Endothelial cell of umbilical vein (primary cell): ENCODE results near the gene LLGL2. TPM values are rescaled to one million over a fixed set of nuclear protein-coding genes. Genes with fewer than 3 reads are reported as not detected.

Source experiments
- BruUV-seq: library from RNA; stranded (reverse); fragments of 400-500 nt; replicated peaks from 2 replicates; lab custom pipeline; 2021; lab: Mats Ljungman, UMichigan
- CTCF ChIA-PET: fragments of 300-600, 350-600 bp; sonication (Branson Sonifier 250); formaldehyde crosslinking; loops from one replicate; lab custom pipeline; 2021; ENCODE audit warnings: antibody characterized with exemption, inconsistent platforms; lab: Charles Lee
- POLR2A ChIA-PET: fragments of 300-600, 350-600 bp; sonication (Branson Sonifier 250); formaldehyde crosslinking; loops from one replicate; lab custom pipeline; 2021; ENCODE audit warnings: antibody characterized with exemption, inconsistent platforms; lab: Charles Lee
- DNase-seq: peaks from one replicate; pipeline ENCODE4 v3.0.0-alpha.2; 2011; ENCODE audit warnings: low read depth, low spot score
- FAIRE-seq: peaks from 2 replicates; lab custom pipeline; 2011; peaks lifted over from hg19 to GRCh38; lab: Jason Lieb, UNC
- H2AFZ ChIP-seq: 2 replicates; pipeline ENCODE4 v1.6.0; 2012; ENCODE audit warnings: low read depth, low read length, control low read depth, inconsistent platforms
- H3K27ac ChIP-seq: 2 replicates; pipeline ENCODE4 v1.5.1; 2011; ENCODE audit warnings: low read depth, mild to moderate bottlenecking, control low read depth, low read length, moderate library complexity; ENCODE audit not compliant: insufficient read depth
- H3K27me3 ChIP-seq, 2 experiments: 2 replicates each; pipeline versions ENCODE4 v1.6.0 to v1.6.1; 2011; ENCODE audit warnings: low read length in 2 of 2, mixed read lengths in 1 of 2; ENCODE audit not compliant: control insufficient read depth in 2 of 2, insufficient read depth in 2 of 2
- H3K36me3 ChIP-seq, 2 experiments: 2 replicates in 1 of 2; 3 replicates in 1 of 2; pipeline ENCODE4 v1.5.1; 2011; ENCODE audit warnings: low read length in 2 of 2, mild to moderate bottlenecking in 1 of 2, moderate library complexity in 1 of 2; ENCODE audit not compliant: control insufficient read depth in 2 of 2, insufficient read depth in 2 of 2; ENCODE audit errors: extremely low read depth in 1 of 2
- H3K4me1 ChIP-seq: 3 replicates; pipeline ENCODE4 v1.5.1; 2011; ENCODE audit warnings: mild to moderate bottlenecking, low read length; ENCODE audit not compliant: control insufficient read depth, insufficient read depth; ENCODE audit errors: extremely low read depth
- H3K4me2 ChIP-seq: 2 replicates; pipeline ENCODE4 v1.6.1; 2011; ENCODE audit warnings: low read length, control low read depth, mixed read lengths; ENCODE audit not compliant: insufficient read depth
- H3K4me3 ChIP-seq, 3 experiments: fragments of 200-600 bp in 1 of 3; sonication (generic), shearing (Covaris generic) in 1 of 3; replicated peaks in 1 of 3; 2 replicates each; pipeline ENCODE4 v1.5.1; 2011 to 2016; ENCODE audit warnings: control low read depth in 3 of 3, low read length in 3 of 3, mild to moderate bottlenecking in 2 of 3, inconsistent platforms in 1 of 3, low read depth in 1 of 3, moderate library complexity in 1 of 3; ENCODE audit not compliant: insufficient read depth in 1 of 3
- H3K79me2 ChIP-seq: 2 replicates; pipeline ENCODE4 v1.6.0; 2012; ENCODE audit warnings: low read length, inconsistent platforms; ENCODE audit not compliant: control insufficient read depth, insufficient read depth
- H3K9ac ChIP-seq: replicated peaks from 2 replicates; pipeline ENCODE3; 2011; ENCODE audit warnings: low read length, control low read depth; ENCODE audit not compliant: insufficient read depth; ENCODE audit errors: extremely low read depth
- H3K9me1 ChIP-seq: replicated peaks from 3 replicates; pipeline ENCODE4 v1.6.0; 2011; ENCODE audit warnings: mild to moderate bottlenecking, low read length; ENCODE audit not compliant: control insufficient read depth, insufficient read depth; ENCODE audit errors: extremely low read depth
- H3K9me3 ChIP-seq: replicated peaks from 2 replicates; pipeline ENCODE4 v1.5.1; 2012; ENCODE audit warnings: low read length, inconsistent platforms; ENCODE audit not compliant: control insufficient read depth, insufficient read depth
- H4K20me1 ChIP-seq: replicated peaks from 2 replicates; pipeline ENCODE3; 2011; ENCODE audit warnings: mild to moderate bottlenecking, low read length; ENCODE audit not compliant: control insufficient read depth, insufficient read depth; ENCODE audit errors: extremely low read depth
- EZH2 ChIP-seq: IDR thresholded peaks from 2 replicates; pipeline ENCODE4 v1.6.1; 2012; ENCODE audit warnings: borderline replicate concordance, low read depth, mild to moderate bottlenecking, moderate library complexity, low read length, inconsistent platforms; ENCODE audit not compliant: severe bottlenecking
- FOS ChIP-seq: IDR thresholded peaks from 2 replicates; pipeline ENCODE4 v1.6.1; 2011; ENCODE audit warnings: mild to moderate bottlenecking, low read length, moderate library complexity, borderline replicate concordance; ENCODE audit not compliant: insufficient read depth
- GATA2 ChIP-seq: IDR thresholded peaks from 2 replicates; pipeline ENCODE4 v1.7.0; 2011; ENCODE audit warnings: low read depth, mild to moderate bottlenecking, moderate library complexity, mixed read lengths, low read length; ENCODE audit not compliant: insufficient read length, insufficient read depth
- JUN ChIP-seq: IDR thresholded peaks from 2 replicates; pipeline ENCODE4 v1.6.1; 2011; ENCODE audit warnings: borderline replicate concordance, low read depth; ENCODE audit not compliant: insufficient read length, insufficient read depth
- MYC ChIP-seq: IDR thresholded peaks from one replicate; pipeline ENCODE4 v1.6.1; 2011; ENCODE audit warnings: mild to moderate bottlenecking, low read depth, low read length
- POLR2A ChIP-seq: IDR thresholded peaks from 2 replicates; pipeline ENCODE4 v1.6.1; 2012; ENCODE audit warnings: low read depth, mild to moderate bottlenecking, control low read depth, low read length
- POLR2AphosphoS5 ChIP-seq: IDR thresholded peaks from 2 replicates; pipeline ENCODE4 v1.6.1; 2012; ENCODE audit warnings: low read depth, mild to moderate bottlenecking, control low read depth, low read length, moderate library complexity; ENCODE audit not compliant: insufficient read depth
- dilution Hi-C: fragments of 300-500 bp; cut with MboI; formaldehyde crosslinking; loops from one replicate; pipeline ENCODE4 v1.15.0; 2019; ENCODE audit warnings: low sequenced_read_pairs; ENCODE audit not compliant: extremely low pct_ligation_motif_present
- intact Hi-C: fragments of 100-400 bp; cut with micrococcal nuclease; formaldehyde crosslinking; loops from one replicate; pipeline ENCODE4 v1.10.0; 2022
- polyA plus RNA-seq, 4 experiments: library from polyadenylated mRNA; depleted of rRNA in 3 of 4; stranded (reverse) in 3 of 4; unstranded in 1 of 4; fragments of >200 nt; gene quantifications; 2 replicates each; pipeline versions ENCODE4 v1.2.1 to v1.2.3, GENCODE V29; 2011 to 2012; ENCODE audit warnings: missing spikeins in 1 of 4
- total RNA-seq: library from RNA; stranded (reverse); gene quantifications from 2 replicates; pipeline ENCODE4 v1.2.3, GENCODE V29; 2021
- TF ChIP-seq, protein P1 (sequence below), 2 donors: IDR thresholded peaks; 1 replicate in 1 of 2; 2 replicates in 1 of 2; pipeline ENCODE4 v1.5.1; 2011; ENCODE audit warnings: low read length in 2 of 2, mild to moderate bottlenecking in 2 of 2, moderate library complexity in 2 of 2, control low read depth in 1 of 2, inconsistent platforms in 1 of 2, low read depth in 1 of 2; ENCODE audit not compliant: insufficient read depth in 1 of 2; ENCODE audit errors: extremely low read depth in 1 of 2
- TF ChIP-seq, protein P2 (sequence below): IDR thresholded peaks from 2 replicates; pipeline ENCODE4 v1.6.1; 2011; ENCODE audit not compliant: insufficient read depth, insufficient read length

The LLGL2 gene
- total and polyA plus RNA-seq, 2 donors (not counting 3 experiments of a cell fraction or from before 2014, with no cell fraction given): 5.3 to 5.4 TPM

DNA sequence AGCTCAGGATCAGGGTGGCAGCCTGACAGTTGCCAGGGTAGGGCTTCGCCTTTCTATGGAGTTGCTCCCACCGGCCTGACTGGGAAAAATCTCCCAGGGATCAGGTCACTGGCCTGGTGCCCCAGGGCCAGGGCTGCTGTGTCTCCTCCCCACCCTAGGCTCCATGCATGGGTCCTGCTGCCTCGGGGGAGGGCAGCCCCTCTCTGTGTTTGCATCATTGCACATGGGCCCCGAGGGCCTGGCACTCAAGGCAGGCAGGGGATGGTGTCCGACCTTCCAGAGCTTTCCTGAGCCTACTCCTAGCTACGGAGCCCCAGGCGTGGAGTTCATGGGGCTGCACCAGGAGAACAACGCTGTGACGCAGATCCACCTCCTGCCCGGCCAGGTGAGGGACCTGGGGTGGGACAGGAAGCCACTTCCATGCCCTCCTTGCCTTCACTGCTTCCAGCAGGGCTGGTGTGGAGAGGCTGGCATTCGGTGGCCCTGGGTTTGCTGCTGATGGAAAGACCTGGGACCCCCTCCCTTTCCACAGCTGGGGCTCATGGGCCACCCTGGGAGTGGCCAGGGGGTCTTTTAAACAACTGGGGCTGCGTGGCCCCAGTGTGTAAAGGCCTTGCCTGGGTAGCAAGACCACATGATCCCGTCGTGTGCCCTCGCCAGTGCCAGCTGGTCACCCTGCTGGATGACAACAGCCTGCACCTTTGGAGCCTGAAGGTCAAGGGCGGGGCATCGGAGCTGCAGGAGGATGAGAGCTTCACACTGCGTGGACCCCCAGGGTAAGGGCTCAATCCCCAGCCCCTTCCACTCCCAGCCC is 32.6 kb downstream of the LLGL2 start:
- BruUV-seq: no TSS peak

More for the DNA sequence above, 32.6 kb downstream of the LLGL2 start:
- Histone ChIP-seq H3K36me3 (no peaks in the 10 kb centered on the region), H3K79me2 (no peaks in the 10 kb centered on the region), H3K9me1 (no peaks in the 10 kb centered on the region), H3K4me2 (no peak overlapping the region), H3K27me3 (no peaks in the 10 kb centered on the region), H3K9me3 (no peaks in the 10 kb centered on the region), H4K20me1 (no peaks in the 10 kb centered on the region), H3K4me3 (no peak overlapping the region), H3K4me1 (no peaks in the 10 kb centered on the region), H3K27ac (no peak overlapping the region), H2AFZ (no peak overlapping the region), H3K9ac (no peak overlapping the region)
- dilution Hi-C loops (no loop called here), intact Hi-C loops (no loop called here)
- TF ChIP-seq GATA2 (no peak), MYC (no peak), FOS (no peak), EZH2 (no peak), POLR2AphosphoS5 (no peak), JUN (no peak), POLR2A (no peak)
- TF ChIP-seq, protein P1, sequence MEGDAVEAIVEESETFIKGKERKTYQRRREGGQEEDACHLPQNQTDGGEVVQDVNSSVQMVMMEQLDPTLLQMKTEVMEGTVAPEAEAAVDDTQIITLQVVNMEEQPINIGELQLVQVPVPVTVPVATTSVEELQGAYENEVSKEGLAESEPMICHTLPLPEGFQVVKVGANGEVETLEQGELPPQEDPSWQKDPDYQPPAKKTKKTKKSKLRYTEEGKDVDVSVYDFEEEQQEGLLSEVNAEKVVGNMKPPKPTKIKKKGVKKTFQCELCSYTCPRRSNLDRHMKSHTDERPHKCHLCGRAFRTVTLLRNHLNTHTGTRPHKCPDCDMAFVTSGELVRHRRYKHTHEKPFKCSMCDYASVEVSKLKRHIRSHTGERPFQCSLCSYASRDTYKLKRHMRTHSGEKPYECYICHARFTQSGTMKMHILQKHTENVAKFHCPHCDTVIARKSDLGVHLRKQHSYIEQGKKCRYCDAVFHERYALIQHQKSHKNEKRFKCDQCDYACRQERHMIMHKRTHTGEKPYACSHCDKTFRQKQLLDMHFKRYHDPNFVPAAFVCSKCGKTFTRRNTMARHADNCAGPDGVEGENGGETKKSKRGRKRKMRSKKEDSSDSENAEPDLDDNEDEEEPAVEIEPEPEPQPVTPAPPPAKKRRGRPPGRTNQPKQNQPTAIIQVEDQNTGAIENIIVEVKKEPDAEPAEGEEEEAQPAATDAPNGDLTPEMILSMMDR (IDR thresholded peaks at IDR 0.05; ENCODE audit: extremely low read depth in 1 of 2, insufficient read depth in 1 of 2, low read depth in 1 of 2, low read length in 2 of 2): no peak
- TF ChIP-seq, protein P2, sequence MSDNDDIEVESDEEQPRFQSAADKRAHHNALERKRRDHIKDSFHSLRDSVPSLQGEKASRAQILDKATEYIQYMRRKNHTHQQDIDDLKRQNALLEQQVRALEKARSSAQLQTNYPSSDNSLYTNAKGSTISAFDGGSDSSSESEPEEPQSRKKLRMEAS: no peak
- DNase-seq: no peak
- FAIRE-seq: no peak
- CTCF ChIA-PET: interaction anchor here (1.3 kb wide), 1 partner anchor 30 kb away, joined by 3 read pairs; no protein-coding TSS in a partner anchor
- POLR2A ChIA-PET: no interaction called here
